Hepatic stellate cell (primary cell): ENCODE data around the gene TEX30.
"Not testable (repeated sequence)": the region's sequence is repeated elsewhere in the genome, so short reads cannot be mapped to it uniquely, and the experiment has no call there.

Experiments used
- DNase-seq: peaks from one replicate; pipeline ENCODE4 v3.0.0; 2011; ENCODE audit warnings: low spot score

TEX30 gene

DNA sequence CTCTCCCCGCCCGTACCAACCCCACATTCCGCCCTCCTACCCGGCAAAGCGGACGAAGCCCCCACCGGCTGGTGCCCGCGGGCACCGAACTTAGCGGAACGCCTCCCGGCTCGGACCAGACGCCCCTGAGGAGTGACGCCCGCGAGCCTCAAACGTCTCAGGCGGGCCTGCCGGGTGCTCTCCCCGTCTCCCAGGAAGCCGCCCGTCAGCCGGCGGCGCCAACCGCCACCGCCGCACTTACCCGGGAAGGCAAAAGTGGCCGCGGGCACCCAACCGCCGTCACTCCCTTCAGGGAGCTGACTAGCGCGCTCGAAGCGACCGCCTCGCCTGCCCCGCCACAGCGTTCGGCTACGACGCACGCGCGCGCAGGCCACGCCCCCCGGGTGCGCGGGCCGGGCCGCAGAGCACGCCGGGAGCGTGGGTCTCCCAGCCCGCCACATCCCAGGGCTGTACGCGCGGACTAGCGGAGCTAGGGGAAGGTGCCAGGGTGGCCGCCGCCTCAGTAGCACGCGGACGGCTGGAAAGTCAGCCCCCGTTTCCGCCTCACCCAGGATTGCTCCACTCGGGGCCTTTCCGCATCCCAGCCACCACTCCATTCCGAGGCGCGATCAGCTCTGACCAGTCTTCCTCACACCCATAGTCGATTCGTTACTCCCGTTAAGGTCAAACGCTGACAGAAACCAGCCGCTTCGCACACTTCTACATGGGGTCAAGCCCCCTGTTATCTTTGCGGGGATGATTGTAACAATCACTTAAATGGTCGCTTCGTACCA, at the start of gene TEX30:
Gene TEX30 (minus strand): TSS at position 346 of the 773 bp plus-strand sequence. CDS start 3,760 bp downstream, outside the sequence.
- peak; percentile 85 for DNase-seq

DNA sequence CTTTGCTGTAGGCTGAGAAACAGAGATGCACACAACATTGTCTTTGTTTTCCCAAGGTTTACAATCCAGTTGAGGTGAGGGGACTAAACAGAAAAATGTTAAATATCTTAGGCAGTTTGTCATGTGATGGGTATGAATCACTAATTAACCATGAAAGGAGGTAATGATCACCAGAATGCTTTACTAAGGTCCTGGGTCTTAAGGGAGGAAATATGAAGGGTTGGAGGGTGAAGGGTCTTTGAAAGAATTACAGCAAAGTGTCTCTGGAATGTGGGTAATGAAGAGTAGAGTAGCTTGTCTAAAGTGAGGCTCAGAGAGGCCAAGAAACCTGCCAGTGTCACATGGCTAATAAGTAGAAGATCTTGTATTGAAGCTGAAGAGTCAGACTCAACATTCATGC, 44.3 kb upstream of the TEX30 start:
- no peak for DNase-seq

DNA sequence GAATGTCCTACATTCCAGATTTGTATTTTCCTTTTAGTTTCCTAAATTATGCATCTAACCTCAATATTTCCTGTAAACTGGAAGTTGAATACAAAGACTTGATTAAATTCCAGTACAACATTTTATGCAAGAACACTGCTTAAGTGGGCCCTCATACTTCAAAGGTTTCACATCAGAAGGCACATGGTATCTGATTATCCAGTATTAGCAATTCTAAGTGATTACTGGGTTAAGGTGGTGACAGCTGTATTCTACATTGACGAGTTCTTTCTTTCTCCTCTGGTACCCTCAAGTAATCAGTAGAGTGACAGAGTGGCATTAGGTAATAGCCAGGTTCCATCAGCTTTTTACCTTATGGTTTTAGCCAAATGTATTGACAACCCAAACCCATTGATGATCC, 43.7 kb upstream of the TEX30 start:
- no peak for DNase-seq

DNA sequence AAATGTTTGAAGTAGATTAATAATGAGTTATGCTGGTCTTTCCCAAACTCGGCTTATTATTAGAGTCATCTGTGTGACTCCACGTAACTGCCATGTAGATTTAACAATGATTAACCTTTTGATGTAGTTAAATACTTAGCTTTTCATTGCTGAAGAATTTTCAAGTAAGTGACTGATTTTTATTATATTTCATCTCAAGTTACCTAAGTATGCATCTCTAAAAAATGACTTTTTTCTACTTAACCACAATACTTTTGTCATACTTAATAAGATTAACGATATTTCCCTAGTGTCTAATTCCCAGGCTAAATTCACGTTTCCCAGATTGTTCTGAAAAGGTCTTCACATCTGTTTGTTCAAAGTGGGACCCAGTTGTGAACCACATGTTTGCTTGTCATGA, 43.1 kb upstream of the TEX30 start:
- no peak for DNase-seq

DNA sequence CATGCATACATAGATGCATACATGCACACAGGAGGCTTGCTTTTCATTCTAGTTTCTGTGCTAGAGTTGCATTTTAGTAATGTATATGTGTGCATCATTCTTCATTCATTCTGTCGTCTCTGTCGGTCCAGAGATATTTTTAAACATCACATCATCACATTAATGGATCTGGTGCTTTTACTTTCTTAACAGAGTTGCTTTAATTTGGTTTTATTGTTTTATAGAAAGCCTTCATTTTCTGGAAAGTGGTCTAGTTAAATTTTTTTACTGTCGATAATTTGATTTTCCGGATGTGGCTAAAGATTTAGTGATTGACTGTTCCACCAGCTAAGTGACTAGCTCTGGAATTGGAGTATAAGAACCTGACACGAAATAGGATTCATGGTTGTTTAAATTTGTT, 42.2 kb upstream of the TEX30 start:
- no peak for DNase-seq

DNA sequence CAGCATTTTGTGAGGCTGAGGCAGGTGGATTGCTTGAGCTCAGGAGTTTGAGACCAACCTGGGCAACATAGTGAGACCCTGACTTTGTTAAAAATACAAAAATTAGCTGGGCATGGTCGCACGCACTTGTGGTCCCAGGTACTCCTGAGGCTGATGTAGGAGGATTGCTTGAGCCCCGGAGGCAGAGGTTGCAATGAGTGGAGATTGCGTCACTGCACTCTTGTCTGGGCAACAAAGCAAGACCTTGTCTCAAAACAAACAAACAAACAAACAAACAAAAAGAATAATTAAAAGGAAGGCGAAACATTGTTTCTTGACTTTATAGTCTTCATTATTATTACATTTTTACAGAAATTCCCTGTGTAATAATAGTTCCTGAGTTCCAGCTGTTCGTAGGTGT, 41.2 kb upstream of the TEX30 start:
- no peak for DNase-seq

DNA sequence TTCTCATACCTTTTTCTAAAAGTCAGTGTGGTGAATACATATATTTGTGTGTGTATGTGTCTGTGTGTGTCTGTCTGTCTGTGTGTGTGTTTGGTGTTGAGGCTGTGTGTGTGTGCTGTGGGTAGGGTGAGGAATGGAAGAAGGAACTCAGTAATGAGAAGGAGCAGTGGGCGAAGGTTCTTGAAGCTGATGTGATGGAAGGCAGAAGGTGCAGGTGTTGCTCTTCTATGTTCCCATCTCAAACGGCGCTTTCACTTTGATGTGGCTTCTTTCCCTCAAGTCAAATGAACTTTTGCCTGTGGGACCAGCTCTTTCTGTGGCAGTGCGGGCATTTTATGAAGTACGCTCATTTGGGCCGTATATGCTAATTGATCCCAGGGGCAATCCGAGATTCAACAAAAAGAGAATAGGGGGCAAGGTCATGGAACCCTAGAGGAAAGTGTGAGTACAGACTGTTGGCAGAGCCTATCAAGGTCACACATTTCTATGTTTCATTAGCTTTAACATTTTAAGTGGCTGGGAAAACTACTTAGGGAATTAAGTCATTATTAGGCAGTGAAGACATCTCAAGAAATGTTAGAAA, 40.5 kb upstream of the TEX30 start:
- DNase-seq = no peak

DNA sequence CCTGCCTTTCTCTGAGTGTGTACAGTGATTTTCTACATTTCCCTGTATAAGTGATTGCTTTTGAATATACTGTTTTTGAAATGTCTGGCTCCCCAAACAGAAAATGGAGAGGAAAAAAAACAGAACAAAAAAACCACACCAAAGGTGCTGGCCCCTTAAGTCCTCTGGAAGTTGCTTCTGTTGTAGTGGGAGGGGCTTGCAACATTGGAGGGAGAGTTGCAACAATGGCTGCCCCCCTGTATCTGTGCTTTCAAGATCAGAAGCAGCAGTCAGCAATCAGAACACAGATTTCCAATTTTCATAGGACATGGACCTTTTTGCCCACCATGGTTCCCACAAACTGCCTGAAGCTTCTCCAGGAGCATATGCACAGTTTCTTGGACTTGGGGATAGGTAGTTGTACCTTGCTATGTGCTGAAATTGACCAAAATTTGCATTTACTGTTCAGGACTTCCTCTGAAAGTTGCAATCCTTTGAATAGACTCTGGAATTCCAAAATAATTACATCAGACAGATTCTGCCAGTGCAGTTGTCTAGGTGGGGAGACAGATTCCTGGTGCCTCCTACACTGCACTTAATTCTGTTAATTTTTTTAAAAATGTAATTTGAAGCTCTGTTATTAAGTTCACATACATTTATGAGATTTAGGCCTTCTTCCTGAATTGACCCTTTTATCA, 39.2 kb upstream of the TEX30 start:
- no peak for DNase-seq

DNA sequence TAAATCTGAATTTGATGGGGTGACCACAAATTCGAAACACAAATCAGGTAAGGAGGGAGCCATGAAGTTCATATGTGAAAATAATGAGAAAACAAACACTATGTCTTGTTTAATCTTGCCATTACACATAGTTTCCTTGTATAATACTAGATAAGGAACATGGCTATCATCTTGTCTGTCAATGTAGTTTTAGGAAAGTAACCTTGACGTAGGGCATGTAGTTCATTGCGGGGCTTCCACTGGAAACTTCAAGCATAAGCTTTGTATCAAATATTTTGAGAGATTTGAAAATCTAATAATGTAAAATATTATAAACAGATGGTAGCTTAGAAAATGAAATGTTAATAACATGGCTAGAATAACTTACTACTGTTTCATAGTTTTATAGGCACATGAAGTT, 34.1 kb upstream of the TEX30 start:
- no peak for DNase-seq

DNA sequence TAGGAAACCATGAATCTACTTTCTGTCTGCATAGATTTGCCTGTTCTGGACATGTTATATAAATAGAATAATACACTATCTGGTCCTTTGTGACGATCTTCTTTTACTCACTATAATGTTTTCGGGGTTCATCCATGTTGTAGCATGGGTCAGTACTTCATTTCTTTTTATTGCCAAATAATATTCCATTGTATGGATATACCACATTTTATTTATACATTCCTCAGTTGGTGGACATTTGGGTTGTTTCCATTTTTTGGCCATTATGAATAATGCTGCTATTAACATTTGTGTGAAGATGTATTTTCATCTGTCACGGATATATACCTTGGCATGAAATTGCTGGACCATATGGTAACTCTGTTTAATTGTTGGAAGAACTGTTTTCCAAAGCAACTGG, 32.1 kb upstream of the TEX30 start:
- DNase-seq = no peak

DNA sequence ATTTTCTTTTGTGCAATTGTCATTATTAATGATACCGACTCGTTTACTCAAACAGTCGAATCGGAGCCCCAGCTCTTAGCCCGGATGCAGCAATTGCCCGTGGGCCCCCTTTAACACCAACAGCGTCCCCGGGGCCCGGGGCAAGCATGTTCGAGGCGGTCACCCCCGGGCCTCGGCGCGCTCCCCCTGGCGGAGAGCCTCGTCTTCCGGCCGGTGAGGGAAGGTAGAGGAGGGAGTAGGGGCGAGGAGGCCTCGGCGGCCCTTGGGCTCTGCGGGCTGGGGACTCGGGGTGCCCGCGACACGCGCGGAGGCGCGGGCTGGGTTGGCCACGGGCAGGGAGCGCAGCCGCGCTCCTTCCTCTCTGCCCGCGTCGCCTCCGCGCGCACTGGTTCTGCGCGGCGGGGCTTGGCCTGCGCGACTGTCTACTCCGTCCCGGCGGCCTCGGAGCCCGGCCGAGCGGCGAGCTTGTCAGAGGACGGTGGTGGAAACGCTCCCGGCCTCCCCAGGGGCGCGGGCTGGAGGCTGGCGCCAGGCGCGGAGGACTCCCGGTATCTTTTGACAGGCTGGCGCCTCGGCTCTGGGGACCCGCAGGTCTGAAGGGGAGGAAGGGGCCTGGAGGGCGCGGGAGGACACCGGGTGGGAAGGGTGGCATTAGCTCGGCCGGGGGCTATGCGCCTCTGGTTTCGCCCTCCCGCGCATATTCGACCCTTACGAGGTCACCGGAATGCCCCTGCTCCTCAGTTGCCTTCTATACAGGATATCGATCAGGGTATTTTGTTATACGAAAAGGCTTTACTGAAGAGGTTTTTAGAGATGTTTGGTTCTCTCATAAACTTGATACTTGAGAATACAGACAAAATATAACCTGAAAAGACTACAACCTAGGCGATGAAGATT, 26.8 kb upstream of the TEX30 start:
- peak; percentile 83 for DNase-seq

DNA sequence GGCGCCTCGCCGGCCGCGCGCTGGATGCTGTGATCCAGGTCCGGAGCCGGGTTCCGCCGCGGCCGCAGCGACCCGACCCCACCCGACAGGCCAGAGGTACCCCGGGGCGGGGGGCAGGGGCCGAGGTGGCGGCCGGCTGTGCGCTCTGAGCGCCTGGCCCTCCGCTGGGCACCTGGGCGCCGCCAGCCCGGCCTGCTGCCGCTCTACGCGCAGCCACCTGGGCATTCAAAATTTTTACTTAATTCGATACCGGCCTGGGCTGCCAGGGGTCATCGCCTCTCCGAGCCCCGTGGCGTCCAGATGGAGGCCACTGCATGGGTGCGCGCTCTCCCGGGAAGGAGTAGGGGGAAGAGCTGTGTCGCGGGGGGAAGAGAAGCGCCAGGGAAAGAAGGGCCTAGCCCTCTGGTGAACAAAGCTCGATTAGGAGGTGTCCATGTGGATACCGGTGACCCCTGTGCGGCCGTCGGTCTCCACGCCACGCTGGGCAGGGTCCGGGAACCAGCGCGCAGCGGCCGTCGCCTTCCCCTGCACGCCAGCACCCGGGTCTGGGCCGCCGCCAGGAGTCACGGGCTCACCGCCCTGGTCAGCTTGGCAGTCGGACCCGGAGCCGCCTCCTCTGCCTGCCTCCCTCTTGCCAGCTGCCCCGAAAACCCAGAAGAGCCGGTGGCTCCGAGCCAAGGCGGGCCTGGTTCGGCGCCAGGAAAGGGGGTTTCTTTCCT, 26.0 kb upstream of the TEX30 start:
- peak; percentile 26 for DNase-seq

DNA sequence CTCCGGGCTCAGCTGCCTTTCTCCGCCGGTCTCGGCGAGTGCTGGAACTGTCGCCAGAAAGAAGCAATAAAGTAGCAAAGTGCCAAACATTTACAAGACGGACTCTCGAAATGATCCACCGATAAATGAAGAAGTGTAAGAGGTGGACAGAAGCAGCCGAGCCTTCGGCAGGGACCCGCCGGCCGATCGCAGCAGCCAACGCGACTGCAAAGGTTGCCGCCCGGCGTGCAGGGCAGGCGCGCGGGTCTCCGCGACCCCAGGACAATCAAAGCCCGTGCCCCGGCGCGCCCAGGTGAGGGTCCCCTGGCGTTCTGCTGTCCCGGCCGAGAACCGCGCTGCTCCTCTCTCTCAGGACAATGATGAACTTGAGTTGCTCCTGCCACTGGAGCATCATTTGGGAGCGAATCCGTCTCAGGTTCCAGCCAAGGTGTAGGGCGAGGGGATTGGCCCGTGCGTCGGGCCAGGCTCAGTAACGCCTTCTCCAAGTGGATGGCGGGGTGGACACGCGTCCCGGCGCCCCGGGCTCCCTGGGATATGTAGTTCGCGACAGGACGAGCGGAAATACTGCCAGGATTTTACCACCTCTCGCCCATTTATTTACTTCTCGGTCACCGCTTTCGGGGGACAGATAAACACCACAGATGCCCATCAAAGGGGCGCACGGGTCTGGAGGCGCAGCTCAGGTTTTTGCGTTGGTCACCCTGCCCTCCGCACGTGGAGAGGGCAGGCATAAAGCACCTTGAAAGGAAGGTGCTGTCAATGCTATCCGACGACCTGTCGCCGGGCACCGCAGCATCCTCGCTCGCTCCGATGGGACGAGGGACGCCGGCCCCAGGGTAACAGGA, 25.2 kb upstream of the TEX30 start, which contains the start of the genes BIVM and POGLUT2:
Gene BIVM (plus strand): TSS at position 539 of the 845 bp plus-strand sequence. CDS start 8,149 bp downstream, outside the sequence.
Gene POGLUT2 (minus strand): TSS at position 396 of the 845 bp plus-strand sequence. CDS start 306 bp downstream, at position 90.
- DNase-seq = peak; percentile 97

DNA sequence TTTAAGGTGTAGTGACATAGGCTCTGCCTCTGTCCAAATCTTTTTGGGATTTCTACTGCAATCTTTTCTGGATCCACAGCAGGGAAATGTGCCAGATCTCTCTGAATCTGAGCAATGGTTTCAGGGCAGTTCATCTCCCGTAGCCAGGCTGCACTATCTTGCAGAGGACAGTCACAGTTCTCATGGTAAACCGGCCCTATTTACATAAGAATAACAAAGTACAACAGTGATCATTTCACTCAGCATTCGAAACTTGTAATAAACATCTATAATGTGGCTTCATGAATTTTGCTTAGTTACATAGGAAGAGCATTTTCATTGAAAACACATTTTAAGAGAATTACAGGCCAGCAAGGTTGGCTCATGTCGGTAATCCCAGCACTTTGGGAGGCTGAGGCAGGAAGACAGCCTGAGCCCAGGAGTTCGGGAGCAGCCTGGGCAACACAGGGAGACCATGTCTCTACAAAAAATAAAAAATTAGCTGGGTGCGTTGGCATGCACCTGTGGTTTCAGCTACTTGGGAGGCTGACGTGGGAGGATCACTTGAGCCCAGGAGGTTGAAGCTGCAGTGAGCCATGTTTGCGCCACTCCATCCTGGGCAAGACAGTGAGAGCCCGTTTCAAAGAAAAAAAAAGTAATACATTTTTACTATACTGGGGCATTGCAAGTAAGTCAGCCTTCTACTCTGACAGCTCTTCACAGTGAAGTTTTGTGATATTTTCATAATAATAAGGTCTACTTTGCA, 20.2 kb upstream of the TEX30 start:
- DNase-seq = no peak

DNA sequence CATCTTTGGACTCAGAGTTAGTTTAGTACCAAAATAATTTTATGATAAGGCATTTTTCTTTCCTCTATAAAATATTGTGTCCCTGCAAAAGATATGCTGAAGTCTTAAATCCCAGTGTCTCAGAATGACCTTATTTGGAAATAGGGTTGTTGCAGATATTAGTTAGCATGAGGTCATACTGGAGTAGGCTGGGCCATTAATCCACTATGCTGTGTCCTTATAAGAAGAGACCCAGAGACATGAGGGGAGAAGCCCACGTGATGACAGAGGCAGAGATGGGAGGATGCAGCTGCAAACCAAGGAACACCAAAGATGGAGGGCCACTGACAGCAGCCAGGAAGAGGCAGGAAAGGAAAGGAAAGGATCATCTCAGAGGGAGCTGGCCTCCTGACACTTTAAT, 18.8 kb upstream of the TEX30 start:
- no peak for DNase-seq

DNA sequence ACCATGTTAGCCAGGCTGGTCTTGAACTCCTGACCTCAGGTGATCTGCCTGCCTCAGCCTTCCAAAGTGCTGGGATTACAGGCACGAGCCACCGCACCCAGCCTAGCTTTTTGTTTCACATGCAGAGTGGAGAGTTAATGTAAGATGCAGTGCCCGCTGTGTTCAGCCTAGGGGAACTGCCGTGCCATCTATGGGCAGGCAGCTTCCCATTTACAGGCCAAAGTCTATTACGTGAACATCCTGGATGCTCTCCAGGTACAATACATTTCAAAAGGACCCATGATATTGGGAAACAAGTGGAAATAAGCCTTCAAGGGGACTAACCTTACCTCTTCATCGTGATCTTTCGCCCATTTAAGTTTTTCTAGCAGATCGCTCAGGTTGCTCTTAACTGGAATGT, 15.1 kb upstream of the TEX30 start:
- no peak for DNase-seq

DNA sequence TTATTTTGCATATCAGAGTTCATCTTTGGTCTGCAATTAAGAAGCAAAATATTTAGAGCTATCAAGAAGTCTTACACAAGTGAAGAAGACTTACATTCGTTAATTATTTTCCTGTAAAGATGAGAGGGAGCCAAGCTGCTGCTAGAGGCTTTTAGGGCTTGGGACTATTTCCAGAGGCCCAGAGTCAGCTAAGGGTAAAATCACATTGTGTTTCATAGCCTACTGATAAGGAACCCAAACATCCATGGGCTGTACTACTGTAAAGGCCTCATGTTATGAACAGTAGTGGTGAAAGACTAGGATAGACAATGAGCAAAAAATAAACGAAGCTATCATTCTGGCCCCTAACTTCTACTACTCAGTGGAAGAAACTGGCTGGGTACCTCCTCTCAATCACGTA, 10.9 kb upstream of the TEX30 start:
- no peak for DNase-seq

DNA sequence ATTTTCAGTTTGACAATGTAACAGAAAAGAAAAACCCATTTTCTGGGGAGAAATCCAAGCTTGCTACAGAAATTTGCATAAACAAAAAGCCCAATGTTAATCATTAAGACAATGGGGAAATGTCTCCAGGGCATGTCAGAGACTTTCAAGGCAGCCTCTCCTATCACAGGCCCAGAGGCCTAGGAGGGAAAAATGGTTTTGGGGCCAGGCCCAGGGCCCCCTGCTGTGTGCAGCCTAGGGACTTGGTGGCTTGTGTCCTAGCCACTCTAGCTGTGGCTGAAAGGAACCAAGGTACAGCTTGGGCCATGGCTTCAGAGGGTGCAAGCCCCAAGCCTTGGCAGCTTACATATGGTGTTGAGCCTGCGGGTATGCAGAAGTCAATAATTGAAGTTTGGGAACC, 8.0 kb upstream of the TEX30 start:
- no peak for DNase-seq

DNA sequence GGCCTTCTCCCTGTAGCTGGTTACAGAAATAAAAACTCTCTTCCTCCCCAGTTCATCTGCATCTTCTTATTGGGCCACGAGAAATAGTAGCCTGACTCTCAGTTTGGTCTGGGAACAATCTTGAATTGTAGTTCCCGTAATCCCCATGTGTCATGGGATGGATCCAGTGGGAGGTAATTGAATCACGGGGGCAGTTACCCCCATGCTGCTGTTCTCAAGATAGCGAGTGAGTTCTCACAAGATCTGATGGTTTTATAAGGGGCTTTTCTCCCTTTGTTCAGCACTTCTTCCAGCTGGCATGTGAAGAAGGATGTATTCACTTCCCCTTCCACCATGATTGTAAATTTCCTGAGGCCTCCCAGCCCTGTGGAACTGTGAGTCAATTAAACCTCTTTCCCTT, 7.1 kb upstream of the TEX30 start:
- not testable (repeated sequence) for DNase-seq
